Activated CD8-positive, alpha-beta memory T cell treated with anti-CD3 and anti-CD28 coated beads for 48 hours (primary cell): ENCODE data around the gene NOS3.

Experiments
- DNase-seq, 3 experiments: peaks; one replicate each; pipeline ENCODE4 v3.0.0-alpha.2; 2020; ENCODE audit warnings: low read depth in 2 of 3, low spot score in 2 of 3

Gene NOS3

DNA sequence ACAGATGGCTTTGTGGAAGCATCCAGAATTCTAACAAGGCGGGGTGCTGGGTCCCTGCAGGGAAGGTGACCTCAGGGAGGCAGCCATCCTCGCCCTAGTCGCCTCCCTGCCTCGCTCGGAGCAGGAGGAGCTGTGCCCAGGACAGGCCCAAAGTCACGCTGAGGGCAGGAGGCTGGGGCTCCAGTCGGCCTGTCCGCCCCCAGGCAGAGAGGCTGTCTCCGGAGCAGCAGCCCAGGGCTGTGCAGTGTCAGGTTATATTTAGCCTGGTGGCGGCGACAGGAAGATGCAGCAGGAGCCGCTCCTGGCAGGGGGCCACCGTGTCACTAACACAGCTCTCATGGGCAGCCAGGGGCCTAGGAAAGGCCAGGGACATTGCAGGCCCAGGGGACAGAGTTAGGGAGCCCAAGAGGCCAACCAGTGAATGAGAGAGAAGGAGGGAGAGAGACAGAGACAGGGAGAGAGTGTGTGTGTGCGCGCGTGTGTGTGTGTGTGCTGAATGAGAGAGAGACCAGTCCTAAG is 26.2 kb upstream of the NOS3 start:
- no peak for DNase-seq

DNA sequence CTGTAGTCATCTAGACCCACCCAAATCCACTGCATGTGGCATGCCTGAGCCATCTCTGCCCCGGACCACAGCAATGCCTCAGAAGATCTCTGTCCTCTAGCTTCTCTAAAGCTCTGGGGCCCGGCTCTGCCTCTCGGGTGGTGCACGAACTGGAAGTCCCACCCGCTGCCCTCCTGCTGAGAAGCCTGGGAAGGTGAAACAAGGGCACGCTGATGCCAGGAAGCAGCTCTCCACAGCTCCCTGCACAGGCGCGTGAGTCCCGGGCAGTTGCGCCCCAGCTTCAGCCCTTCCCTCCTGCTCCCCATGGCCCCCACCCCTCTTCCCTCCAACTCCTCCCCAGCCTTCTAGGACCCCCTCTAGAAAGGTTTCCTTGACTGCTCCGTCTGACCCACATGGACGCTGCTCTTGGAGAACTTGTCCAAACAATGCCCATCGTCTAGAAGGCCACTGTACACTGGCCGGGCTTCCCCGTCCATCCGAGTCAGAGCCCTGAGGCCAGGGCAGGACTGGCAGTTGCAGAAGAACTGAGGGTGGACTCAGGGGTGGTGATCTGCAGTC is 25.5 kb upstream of the NOS3 start:
- no peak for DNase-seq

DNA sequence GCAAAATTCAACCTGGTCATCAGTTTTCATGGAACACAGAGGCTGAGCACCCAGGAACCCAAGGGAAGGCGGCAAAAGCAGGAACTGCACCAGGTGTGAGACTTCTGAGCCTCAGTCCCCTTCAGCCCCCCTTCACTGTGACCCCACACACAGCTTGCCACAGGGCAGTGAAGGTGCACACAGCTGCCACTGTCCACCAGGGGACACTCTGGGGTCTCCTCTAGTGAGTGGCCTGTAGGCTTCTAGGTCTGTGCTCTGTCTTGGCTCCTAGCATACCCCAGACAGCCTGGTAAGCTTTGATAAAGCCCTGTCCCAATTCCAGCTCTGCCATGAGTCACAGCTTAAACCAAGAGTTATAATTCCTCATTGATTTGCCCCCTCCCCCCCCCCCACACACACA is 24.8 kb upstream of the NOS3 start:
- no peak for DNase-seq

DNA sequence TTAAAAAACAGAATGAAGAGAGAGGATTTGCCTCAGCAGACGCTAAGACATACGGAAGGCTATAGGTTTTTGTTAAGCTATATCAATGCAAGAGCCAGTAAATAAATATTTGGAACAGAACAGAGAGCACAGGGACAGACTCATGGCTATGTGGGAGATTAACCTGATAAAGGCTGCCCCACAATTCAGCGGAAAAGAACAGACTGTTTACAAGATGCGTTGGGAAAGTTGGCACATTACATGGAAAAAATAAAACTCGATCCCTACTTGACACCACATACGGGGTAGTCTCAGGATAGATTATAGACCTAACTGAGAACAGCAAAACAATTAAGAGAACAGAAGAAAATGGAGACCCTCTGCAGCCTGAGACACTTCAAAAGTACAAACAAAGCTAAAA is 23.5 kb upstream of the NOS3 start:
- DNase-seq = no peak

DNA sequence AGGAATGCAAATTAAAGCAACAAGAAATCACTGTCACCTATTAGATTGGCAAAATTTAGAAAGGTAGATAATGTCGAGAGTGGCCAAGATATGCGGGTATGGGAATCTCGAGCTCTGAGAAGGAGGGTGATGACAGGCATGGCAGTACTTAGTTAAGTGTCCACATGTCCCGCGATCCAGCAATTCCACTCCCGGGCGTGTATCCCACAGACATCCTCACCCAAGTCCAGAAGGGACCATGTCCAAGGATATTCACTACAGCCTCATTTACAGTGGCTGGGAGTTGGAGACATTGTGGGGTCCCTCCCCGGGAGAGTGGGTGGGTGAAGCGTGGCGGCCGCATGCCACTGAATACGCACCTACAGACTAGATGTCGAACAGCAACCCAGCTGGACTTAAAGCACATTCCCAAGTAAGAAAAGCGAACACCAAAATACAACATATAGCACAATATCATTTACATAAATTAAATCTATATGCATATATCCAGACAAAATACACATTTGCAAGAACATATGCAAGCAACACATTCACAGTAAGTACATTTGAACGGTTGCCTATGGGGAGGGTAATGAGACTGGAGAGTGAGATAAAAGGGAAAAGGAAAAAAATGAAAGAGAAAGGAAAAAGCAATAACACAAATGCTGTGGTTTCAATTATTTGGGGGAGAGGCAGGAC is 22.6 kb upstream of the NOS3 start:
- no peak for DNase-seq

DNA sequence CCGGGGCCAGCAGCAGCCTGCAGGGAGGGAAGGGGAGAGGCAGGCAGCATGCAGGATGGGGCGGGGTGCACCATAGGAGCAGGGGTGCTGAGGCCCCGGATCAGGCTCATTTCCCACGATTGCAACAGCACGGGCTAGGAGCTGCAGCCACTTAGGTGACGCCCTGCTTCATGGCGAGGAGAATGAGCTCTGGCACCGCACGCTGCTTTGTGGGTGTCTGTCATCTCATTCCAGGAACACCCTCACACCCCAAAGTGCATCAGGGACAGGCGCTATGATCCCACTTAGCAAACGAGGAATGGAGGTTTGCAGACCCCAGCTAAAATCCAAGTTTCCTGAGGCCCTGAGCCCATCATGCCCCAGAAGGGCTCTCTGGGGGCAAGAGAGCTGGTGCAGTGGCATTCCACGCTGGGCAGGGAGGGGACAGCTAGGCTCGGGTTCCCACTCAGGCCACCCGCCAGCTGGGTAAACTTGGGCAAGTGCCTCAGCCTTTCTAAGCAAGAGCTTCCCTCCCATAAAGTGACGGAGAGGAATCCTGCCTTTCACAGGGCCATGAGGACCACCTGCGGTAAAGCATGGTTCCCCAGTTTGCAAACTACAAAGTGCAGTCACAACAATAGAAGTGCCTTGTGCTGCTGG is 22.0 kb upstream of the NOS3 start:
- DNase-seq = no peak

DNA sequence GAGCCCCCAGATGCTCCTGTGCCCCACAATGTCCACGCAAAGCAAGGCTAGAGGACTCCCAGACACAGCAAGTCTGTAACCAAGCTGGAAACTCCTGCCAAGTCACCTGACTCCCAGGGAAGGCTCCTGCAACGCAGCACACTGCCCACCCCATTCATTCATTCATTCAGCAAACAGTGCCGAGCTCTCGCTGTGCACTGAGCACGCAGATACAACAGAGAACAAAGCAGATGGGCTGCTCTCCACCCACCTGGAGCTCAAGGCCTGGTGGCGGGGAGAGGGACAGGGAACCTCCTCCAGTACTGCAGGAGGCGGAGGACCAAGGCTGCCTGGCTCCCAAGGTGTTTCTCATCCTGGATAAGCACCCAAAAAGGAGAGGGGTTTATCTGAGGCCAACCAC is 21.3 kb upstream of the NOS3 start:
- DNase-seq = no peak

DNA sequence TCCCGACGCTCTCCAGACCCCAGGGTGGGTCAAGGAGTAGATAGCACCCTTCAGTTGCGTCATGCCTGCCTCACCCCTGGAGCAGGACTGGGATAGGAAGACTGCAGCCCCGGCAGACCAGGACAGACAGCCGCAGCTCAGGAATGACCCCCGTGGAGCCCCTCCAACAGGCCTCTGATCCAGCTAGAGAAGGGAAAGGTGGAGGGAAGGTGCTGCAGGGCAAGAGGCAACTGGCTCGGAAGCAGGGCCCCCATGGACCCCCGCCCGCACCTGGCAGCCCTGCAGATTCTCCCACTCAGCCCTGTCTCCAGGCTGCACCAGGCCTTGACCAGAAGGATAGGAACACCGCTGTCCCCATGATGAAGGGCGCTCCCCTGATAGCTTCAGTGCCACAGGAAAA is 20.4 kb upstream of the NOS3 start:
- DNase-seq = no peak

DNA sequence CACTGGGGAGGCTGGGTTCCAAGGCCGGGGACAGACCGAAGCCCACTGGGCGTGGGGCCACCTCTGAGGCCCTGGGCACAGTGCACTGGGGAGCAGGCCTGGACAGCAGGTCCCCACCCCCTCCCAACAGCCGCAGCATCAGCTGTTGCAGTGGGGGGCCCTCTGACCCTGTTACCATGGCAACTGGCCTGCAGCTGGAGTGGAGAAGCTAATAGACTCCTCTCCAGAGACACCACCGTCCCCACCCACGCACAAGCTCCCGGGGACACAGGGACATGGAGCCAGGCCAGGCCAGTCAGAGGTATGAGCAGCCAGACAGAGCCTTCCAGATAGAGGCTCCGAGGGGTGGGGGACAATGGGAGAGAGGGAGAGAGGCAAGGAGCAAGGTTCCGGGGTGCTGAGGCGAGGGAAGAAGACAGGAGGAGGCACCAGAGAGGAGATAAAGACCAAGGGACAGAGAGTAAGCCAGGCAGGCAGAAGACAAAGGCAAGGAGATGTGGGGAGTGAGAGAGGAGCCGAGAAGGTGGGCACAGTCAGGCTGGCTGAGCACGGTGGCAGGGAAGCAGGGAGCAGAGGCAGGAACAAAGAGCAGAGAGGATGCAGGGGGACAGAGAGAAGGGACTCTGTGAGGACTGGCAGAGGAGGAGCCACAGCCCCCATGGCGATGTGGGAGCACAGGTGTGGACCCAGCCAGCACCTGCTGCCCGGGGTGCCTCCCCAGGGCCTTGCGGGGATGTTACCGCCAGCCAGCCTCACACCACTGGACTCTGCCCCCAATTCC is 19.4 kb upstream of the NOS3 start:
- no peak for DNase-seq

DNA sequence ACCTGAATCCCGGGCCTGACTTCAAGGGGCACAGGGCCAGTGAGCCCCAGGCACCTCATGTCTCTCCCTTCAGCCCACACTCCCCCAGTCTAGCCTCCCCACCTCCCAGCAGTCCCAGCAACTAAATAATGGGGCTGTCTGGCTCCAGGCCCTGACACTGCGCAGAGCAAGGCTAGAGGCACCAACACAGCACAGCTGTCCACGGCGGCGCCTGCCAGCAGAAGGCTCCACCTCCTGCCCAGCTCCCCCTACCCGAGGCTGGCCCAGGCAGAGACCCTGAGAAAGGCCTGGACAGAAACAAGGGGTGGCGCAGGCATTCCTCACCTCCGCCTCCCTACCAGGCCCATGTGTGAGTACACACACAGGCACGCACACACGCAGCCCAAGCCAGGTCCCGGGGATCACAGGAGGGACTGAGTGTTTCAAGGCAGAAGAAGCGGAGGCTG is 18.8 kb upstream of the NOS3 start:
- DNase-seq = no peak

DNA sequence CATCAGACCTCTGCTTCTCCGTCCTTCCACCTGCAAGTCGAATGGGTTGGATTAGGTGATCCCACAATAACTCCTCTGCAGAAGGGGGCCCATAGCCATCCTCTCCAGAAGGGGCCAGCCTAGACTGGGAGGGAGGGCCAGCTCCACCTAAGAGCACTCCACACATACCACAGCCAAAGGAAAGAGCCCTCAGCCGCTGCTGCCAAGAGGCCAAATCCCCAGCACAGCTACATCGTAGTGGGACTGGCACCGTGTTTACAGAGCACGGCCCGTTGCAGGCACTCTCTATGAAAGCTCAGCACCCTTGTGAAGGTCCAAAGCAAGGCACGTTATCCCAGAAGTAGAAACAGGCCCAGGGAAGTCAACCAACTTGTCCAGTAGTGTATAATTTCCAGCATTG is 18.1 kb upstream of the NOS3 start:
- DNase-seq = no peak

DNA sequence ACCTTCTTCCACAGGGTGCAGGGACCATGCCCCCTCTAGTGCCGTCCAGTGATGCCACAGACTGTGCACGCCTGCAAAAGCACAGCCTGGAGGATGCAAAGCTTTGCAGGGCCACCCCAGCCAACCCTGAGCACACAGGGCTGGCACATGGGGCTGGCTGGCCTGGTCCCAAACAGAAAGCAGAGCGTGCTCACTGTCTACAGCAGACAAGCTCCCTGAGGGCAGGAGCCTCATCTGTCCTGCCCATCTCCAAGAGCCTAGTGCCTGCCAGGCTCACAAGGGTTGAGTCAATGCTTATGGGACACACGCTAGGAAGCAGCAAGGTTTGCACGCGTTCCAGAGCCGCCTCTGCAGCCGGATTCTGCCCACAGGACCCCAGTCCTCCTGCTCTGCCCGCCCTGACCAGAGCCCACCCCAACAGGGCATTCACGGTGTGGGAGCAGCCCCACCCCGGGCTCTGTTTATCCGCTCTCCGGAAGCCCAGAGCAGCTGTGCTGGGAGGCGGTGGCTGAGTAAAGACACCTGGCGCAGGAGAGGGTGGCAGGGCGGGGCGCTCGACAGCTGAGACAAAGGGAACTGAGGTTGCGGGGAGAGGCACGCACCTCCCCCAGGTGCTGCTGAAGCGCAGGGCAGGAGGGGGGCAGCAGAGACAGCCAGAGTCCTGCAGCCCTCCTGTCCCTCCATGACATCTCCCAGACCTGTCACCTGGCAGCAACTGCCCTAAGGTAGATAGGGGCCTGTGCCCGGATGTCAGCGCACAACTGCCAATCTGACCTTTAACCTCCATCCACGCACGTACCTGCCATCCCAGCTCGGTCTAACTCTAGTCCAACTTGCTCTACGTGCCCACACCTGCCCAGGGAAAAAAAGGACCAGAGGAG is 17.0 kb upstream of the NOS3 start:
- no peak for DNase-seq

DNA sequence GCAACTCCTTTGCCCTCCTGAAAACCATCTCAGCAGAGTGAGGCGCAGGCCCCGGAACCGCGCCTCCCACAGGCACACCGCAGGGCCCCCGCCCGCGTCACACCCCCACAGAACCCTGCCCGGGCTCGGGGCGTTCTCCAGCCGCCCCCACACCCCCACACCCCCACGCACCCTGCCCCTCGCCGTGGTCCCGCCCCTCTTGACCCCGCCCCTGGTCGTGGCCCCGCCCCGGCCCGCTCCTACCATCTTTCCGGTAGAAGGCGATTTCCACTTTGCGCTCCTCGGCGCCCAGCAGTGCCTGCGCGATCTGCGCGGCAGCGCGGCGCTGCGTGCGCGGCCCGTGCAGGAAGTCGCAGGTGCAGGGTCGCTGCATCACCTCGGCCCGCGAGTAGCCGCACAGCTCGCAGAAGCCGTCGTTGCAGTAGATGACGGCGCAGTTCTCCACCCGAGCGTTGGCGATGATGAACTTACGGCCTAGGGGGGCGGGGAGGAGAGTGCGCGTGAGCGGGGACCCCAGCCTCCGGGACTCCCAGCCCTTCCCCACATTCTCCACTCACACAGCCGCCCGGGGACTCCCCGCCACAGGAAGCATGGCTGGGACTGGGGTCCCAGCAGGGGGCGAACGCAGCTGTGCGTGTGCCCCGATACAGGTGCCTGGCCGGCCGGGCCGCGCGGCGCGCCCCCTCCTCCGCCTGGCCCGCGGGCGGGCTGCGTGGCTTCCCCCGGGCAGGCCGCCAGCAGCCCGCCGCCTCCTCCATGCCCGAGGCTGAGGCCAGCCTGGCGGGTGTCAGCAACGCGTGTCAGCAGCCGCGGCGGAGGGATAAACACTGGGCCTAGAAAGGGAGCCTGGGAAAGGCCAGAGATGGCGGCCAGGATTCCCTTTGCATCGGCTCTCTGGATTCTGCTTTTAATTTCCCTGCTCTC is 16.1 kb upstream of the NOS3 start:
- DNase-seq = peak in 2 of 3 experiments; percentile 36 to 42

DNA sequence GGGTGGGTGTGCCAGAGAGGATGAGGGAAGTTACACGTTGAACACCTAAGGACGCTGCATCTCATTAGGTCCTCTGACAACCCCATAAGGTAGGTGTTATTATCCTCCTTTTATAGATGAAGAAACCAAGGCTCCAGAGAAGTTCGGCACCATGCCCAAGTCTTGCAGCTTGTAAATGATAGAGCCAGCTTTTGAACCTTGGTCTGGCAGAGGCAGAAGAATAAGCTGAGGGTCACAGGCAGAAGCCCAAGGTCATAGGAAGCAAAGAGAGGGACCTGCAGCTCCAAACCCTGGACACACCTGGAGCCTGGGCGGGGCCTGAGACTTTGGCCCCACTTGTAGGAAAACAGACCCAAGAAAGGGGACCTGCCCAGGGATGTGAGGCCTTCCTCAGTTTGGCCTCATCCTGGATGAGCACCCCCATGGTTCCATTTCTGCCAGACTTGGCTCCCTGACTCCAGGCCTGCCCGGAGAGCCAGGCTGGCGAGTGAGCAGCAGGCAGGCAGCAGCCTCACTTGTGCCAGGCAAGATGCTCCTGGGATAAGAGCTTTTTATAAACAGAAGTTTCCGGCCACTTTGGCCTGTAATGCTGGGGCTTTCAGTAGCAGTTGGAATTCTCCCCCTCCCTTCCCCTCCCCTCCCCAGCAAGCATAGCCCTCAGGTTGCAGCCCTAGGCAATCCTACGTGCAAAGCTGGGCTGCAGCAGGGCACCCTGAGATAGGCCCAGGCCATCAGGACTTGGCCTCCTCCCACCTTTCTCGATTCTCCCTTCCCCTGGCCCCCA is 15.1 kb upstream of the NOS3 start:
- DNase-seq = no peak

DNA sequence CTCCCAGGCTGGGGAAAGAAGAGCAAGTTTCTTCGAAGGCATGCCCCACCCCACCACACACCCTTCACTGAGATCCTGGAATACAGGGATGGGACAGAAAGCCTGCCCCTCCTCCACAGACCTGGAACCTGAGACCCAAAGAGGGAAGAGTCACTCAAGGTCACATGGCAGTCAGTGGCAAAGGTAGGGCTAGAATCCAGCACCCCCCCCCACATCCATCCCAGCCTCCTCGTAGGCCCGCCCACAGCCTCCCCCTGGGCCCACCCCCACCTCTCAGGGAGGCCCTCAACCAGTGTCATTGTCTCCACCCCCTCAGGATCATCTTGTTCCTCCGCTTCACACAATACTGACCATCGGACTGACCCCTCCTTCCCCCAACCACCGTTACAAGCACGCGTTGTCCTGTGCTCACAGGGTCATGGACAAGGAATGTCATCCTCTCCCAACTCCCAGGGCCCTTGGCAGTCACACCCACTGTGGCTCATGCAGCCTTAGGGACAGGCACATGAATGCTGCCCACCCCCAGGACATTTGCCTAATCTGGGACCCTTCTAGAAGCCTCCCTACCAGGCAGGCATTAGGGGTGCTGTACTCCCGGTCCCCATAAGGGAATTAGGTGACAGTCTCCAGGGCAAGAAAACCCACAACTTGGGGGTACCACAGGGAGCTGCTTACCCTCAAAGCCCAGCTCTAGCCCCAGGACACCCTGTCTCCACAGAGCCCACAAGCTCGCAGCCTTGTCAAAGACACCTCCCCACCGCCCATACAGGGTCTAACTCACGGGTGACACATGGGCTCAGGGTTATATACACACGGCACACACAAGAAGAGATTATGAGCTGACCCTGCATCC is 14.1 kb upstream of the NOS3 start:
- DNase-seq = no peak

DNA sequence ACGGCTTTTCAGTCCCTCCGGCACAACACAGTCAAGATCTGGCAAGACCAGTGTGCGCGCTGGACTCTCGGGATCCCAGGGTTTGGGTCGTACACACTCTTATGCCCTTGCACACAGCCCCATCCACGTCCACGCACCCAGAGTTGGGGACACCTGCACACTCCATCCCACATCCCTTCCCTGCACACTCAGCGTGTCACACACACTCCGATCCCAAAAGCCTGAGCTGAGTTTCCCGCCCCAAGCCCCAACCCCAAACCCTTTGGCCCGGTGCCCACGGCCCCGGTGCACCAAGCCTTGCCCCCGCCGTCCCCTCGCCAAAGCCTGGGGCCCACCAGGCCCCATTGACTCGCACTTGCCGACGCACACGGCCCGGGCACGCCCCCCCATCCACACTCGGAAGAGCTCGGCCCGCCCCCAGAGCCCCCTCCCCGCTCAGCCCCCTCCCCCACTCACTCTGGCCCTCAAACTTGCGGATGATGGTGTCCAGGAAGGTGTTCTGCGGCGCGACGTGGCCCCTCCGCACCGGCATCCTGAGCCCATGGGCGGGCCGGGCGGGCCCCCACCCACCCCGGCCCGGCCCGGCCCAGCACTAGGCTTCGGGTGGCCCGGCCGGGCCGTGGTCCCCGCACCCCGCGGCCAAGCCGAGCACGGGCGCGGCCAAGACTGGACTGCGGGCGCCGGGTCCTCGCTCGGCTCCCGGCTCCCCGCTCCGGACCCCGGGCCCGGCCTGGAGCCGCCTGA is 13.3 kb upstream of the NOS3 start:
- DNase-seq = no peak

DNA sequence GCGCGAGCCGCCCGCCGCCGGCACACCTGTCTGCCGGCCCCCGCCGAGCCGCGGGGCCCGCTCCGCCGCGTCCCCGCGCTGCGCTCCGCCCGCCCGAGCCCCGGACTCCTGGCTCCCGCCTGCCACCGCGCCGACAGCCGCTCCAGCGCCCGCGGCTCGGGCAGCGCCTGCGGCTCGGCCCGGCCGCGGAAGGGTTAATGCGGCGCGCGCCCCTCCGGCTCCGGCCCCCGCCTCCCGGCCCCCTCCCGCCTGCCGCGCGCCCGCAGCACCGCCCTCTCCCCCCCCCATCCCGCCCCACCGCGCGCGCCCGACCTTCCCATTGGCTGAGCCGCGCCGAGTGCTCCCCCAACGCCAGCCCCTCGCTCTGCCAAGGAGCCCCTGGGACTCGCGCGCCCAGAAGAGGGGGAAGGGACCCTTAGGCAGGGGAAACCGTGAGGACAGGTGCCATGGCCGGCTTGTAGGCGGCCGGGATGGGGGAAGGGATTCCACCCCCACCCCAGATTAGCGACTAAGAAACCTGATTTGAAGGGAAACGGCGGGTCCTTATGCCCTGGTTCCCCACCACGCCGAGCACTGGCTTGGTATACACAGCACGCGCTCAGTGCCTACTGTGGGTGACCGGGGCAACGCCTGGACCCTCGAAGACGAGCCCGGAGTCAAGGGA is 12.6 kb upstream of the NOS3 start, which contains the start of gene KCNH2:
KCNH2 (minus strand) TSS at position 196 of the 664 bp plus-strand sequence. CDS start 408 bp downstream, outside the sequence.
- no peak for DNase-seq
